Ascending aorta (tissue), 2 donors: Measurements from ENCODE around the gene CHCHD6. TPM values are rescaled to one million over a fixed set of nuclear protein-coding genes. Genes with fewer than 3 reads are reported as not detected.
A peak's percentile ranks its signal among the peaks of the same experiment; 100 is the strongest.

Source experiments
- DNase-seq, 2 donors: peaks; one replicate each; pipeline ENCODE4 v3.0.0-alpha.2; 2019; ENCODE audit warnings: low spot score in 2 of 2
- H3K27ac ChIP-seq, 2 donors: fragments of 200-600 bp; sonication (generic); one replicate each; pipeline ENCODE4 v1.5.1; 2016 to 2017; ENCODE audit warnings: mild to moderate bottlenecking in 1 of 2
- H3K27me3 ChIP-seq: fragments of 200-600 bp; sonication (generic); one replicate; pipeline ENCODE4 v1.5.1; 2017
- H3K36me3 ChIP-seq, 2 donors: fragments of 200-600 bp; sonication (generic); one replicate each; pipeline ENCODE4 v1.5.1; 2016
- H3K4me1 ChIP-seq, 2 donors: fragments of 200-600 bp; sonication (generic); one replicate each; pipeline ENCODE4 v1.5.1; 2016 to 2017; ENCODE audit warnings: mild to moderate bottlenecking in 1 of 2
- H3K4me3 ChIP-seq, 2 donors: fragments of 200-600 bp; sonication (generic); one replicate each; pipeline ENCODE4 v1.5.1; 2016 to 2017; ENCODE audit warnings: mild to moderate bottlenecking in 1 of 2
- H3K9me3 ChIP-seq, 2 donors: fragments of 200-600 bp; sonication (generic); one replicate each; pipeline ENCODE4 v1.5.1; 2016
- CTCF ChIP-seq, 3 experiments: fragments of 200-600 bp in 2 of 3; fragments of 450-650 bp in 1 of 3; sonication (generic) in 2 of 3; IDR thresholded peaks; one replicate each; pipeline ENCODE4 v1.5.1; 2016 to 2019; ENCODE audit warnings: antibody characterized with exemption in 3 of 3, mild to moderate bottlenecking in 1 of 3, moderate library complexity in 1 of 3
- intact Hi-C: fragments of 100-400 bp; cut with DNase I; formaldehyde crosslinking; loops from one replicate; pipeline ENCODE4 v1.15.1; 2023
- total RNA-seq: library from RNA; depleted of rRNA; stranded (reverse); fragments of >200 nt; gene quantifications from one replicate; pipeline ENCODE4 v1.1.0, GENCODE V29; 2016

The CHCHD6 gene
- total RNA-seq, 1 donor from 2014 or later: 1.2 TPM

GRCh38 chr3:126816298-126816697 lies 112.3 kb downstream of the CHCHD6 start:
- no peak overlapping the region for H3K27ac ChIP-seq
- DNase-seq: no peak

GRCh38 chr3:126816986-126817777 lies 113.1 kb downstream of the CHCHD6 start:
- H3K27me3 ChIP-seq: no peaks in the 10 kb centered on the region
- no peaks in the 10 kb centered on the region for H3K36me3 ChIP-seq
- no peak overlapping the region for H3K27ac ChIP-seq
- TF ChIP-seq CTCF (IDR thresholded peaks at IDR 0.05): no peak
- intact Hi-C loops: no loop called here
- peaks cover 0 to 4% of the 10 kb centered on the region in 2 donors for H3K4me1 ChIP-seq
- no peaks in the 10 kb centered on the region for H3K9me3 ChIP-seq
- DNase-seq: no peak
- H3K4me3 ChIP-seq: no peak overlapping the region

More at GRCh38 chr3:126816298-126816697, 112.3 kb downstream of the CHCHD6 start:
- Histone ChIP-seq H3K4me1 (peaks cover 0 to 4% of the 10 kb centered on the region in 2 donors), H3K27me3 (no peaks in the 10 kb centered on the region), H3K36me3 (no peaks in the 10 kb centered on the region), H3K4me3 (no peak overlapping the region), H3K9me3 (no peaks in the 10 kb centered on the region)
- no peak for TF ChIP-seq CTCF (IDR thresholded peaks at IDR 0.05)
- intact Hi-C loops: no loop called here

- Histone ChIP-seq H3K27me3 (no peaks in the 10 kb centered on the region), H3K36me3 (no peaks in the 10 kb centered on the region), H3K4me1 (peaks cover 0 to 4% of the 10 kb centered on the region in 2 donors), H3K9me3 (no peaks in the 10 kb centered on the region), H3K4me3 (no peak overlapping the region), H3K27ac (no peak overlapping the region)
- no peak for TF ChIP-seq CTCF (IDR thresholded peaks at IDR 0.05)
- intact Hi-C loops: no loop called here
- no peak for DNase-seq
These were observed 113.7 kb downstream of the CHCHD6 start for GRCh38 chr3:126817781-126818180.

GRCh38 chr3:126818400-126819095 lies 114.5 kb downstream of the CHCHD6 start:
- no peak for DNase-seq
- Histone ChIP-seq H3K4me3 (no peak overlapping the region), H3K4me1 (peaks cover 0 to 4% of the 10 kb centered on the region in 2 donors), H3K36me3 (no peaks in the 10 kb centered on the region), H3K27me3 (no peaks in the 10 kb centered on the region), H3K27ac (no peak overlapping the region), H3K9me3 (no peaks in the 10 kb centered on the region)
- no peak for TF ChIP-seq CTCF (IDR thresholded peaks at IDR 0.05)
- intact Hi-C loops: no loop called here

GRCh38 chr3:126826693-126827092 lies 122.7 kb downstream of the CHCHD6 start:
- intact Hi-C loops: no loop called here
- peak overlapping the region in 1 of 2 donors; percentile 54 for H3K27ac ChIP-seq
- H3K4me1 ChIP-seq: no peaks in the 10 kb centered on the region
- no peaks in the 10 kb centered on the region for H3K36me3 ChIP-seq
- DNase-seq: no peak
- H3K4me3 ChIP-seq: no peak overlapping the region
- H3K27me3 ChIP-seq: no peaks in the 10 kb centered on the region
- TF ChIP-seq CTCF (IDR thresholded peaks at IDR 0.05): no peak
- no peaks in the 10 kb centered on the region for H3K9me3 ChIP-seq
